ENCODE results near the gene CUEDC2. TPM values are rescaled to one million over a fixed set of nuclear protein-coding genes. Genes with fewer than 3 reads are reported as not detected.

CUEDC2 gene
- total RNA-seq, 1 experiment from 2014 or later = 40.2 TPM

DNA sequence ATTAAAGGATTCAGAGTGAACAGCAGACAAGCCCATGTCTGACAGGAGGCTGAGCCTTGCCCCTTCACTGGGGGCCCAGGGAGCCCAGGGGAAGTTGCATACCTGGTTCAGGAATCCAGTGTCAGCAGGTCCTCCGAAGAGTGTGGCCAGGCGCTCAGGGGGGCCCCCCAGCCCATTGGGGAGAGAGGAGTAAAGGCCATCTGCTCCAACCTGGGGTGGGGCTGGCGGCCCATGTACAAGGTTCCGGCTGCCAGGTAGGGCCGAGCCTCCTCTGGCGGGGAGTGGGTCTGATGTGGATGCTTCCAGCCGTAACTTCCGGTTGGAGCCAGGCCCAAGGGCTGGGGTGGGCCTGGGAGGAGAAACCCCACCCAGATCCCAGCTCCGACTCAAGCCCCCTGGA lies 16.1 kb downstream of the CUEDC2 start:
- ATAC-seq (no peak), DNase-seq (ENCODE audit: low spot score) (no peak)
- peaks cover 22% of the 10 kb centered on the region for H3K27me3 Mint-ChIP-seq (ENCODE audit: low read depth)
- no peak overlapping the region for H3K4me3 Mint-ChIP-seq
- POLR2A ChIA-PET = no interaction called here
- H3K9me3 Mint-ChIP-seq = no peaks in the 10 kb centered on the region
- no peak overlapping the region for H3K27ac Mint-ChIP-seq
- CTCF ChIA-PET = interaction anchor here (1.4 to 1.6 kb wide), 2 partner anchors 13 to 184 kb away, joined by 3 to 8 read pairs; no protein-coding TSS in a partner anchor
- TF ChIP-seq ZNF121 (CRISPR knock-in tag; IDR thresholded peaks at IDR 0.05) = no peak
- H3K4me1 Mint-ChIP-seq = peaks cover 21% of the 10 kb centered on the region
- H3K36me3 Mint-ChIP-seq = no peaks in the 10 kb centered on the region

- Mint-ChIP-seq H3K36me3 (no peaks in the 10 kb centered on the region), H3K4me3 (no peak overlapping the region), H3K27me3 (ENCODE audit: low read depth) (peaks cover 37% of the 10 kb centered on the region), H3K4me1 (peaks cover 31% of the 10 kb centered on the region), H3K9me3 (no peaks in the 10 kb centered on the region), H3K27ac (no peak overlapping the region)
- ChIA-PET POLR2A (no interaction called here), CTCF (interaction anchor here (1.4 to 1.6 kb wide), 2 partner anchors 11 to 183 kb away, joined by 3 to 8 read pairs; no protein-coding TSS in a partner anchor)
- ATAC-seq (no peak), DNase-seq (ENCODE audit: low spot score) (no peak)
- no peak for TF ChIP-seq MXD4 (CRISPR knock-in tag; IDR thresholded peaks at IDR 0.05; ENCODE audit: borderline replicate concordance)
- no peak for TF ChIP-seq AFF4 (CRISPR knock-in tag; IDR thresholded peaks at IDR 0.05; ENCODE audit: borderline replicate concordance)
- TF ChIP-seq, protein P1, sequence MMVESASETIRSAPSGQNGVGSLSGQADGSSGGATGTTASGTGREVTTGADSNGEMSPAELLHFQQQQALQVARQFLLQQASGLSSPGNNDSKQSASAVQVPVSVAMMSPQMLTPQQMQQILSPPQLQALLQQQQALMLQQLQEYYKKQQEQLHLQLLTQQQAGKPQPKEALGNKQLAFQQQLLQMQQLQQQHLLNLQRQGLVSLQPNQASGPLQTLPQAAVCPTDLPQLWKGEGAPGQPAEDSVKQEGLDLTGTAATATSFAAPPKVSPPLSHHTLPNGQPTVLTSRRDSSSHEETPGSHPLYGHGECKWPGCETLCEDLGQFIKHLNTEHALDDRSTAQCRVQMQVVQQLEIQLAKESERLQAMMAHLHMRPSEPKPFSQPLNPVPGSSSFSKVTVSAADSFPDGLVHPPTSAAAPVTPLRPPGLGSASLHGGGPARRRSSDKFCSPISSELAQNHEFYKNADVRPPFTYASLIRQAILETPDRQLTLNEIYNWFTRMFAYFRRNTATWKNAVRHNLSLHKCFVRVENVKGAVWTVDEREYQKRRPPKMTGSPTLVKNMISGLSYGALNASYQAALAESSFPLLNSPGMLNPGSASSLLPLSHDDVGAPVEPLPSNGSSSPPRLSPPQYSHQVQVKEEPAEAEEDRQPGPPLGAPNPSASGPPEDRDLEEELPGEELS (CRISPR knock-in tag; IDR thresholded peaks at IDR 0.05) = no peak
- TF ChIP-seq ZNF423 (CRISPR knock-in tag; IDR thresholded peaks at IDR 0.05) = no peak
- no peak for TF ChIP-seq NFYB (CRISPR knock-in tag; conservative IDR thresholded peaks at IDR 0.05; ENCODE audit: low read depth)
- no peak for TF ChIP-seq SMAD3 (CRISPR knock-in tag; IDR thresholded peaks at IDR 0.05; ENCODE audit: borderline replicate concordance)
- TF ChIP-seq, protein P2, sequence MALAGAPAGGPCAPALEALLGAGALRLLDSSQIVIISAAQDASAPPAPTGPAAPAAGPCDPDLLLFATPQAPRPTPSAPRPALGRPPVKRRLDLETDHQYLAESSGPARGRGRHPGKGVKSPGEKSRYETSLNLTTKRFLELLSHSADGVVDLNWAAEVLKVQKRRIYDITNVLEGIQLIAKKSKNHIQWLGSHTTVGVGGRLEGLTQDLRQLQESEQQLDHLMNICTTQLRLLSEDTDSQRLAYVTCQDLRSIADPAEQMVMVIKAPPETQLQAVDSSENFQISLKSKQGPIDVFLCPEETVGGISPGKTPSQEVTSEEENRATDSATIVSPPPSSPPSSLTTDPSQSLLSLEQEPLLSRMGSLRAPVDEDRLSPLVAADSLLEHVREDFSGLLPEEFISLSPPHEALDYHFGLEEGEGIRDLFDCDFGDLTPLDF (CRISPR knock-in tag; IDR thresholded peaks at IDR 0.05) = no peak
- TF ChIP-seq ZNF317 (CRISPR knock-in tag; IDR thresholded peaks at IDR 0.05; ENCODE audit: borderline replicate concordance, low read depth) = no peak
- no peak for TF ChIP-seq ZNF416 (CRISPR knock-in tag; IDR thresholded peaks at IDR 0.05)
- no peak for TF ChIP-seq E2F5 (CRISPR knock-in tag; IDR thresholded peaks at IDR 0.05)
- no peak for TF ChIP-seq RORB (CRISPR knock-in tag; IDR thresholded peaks at IDR 0.05)
- TF ChIP-seq ZMAT4 (CRISPR knock-in tag; IDR thresholded peaks at IDR 0.05) = no peak
- no peak for TF ChIP-seq HMGXB4 (CRISPR knock-in tag; IDR thresholded peaks at IDR 0.05)
- TF ChIP-seq PRRX2 (CRISPR knock-in tag; IDR thresholded peaks at IDR 0.05) = no peak
- no peak for TF ChIP-seq RELA (CRISPR knock-in tag; IDR thresholded peaks at IDR 0.05; ENCODE audit: borderline replicate concordance)
- no peak for TF ChIP-seq ZNF219 (CRISPR knock-in tag; IDR thresholded peaks at IDR 0.05; ENCODE audit: borderline replicate concordance)
- no peak for TF ChIP-seq TEAD1 (CRISPR knock-in tag; IDR thresholded peaks at IDR 0.05)
- TF ChIP-seq PRDM15 (CRISPR knock-in tag; IDR thresholded peaks at IDR 0.05) = no peak
- no peak for TF ChIP-seq ZNF671 (CRISPR knock-in tag; IDR thresholded peaks at IDR 0.05)
- TF ChIP-seq TP53 (CRISPR knock-in tag; IDR thresholded peaks at IDR 0.05) = no peak
Observed at GRCh38 chr10:102414749-102415148, 17.6 kb downstream of the CUEDC2 start.

Measured in WTC11 (cell line).